HG02642 (cell line): ENCODE results near the gene PRELID2.
"Not testable (repeated sequence)": the region's sequence is repeated elsewhere in the genome, so short reads cannot be mapped to it uniquely, and the experiment has no call there.

ENCODE experiments used
- ATAC-seq: cut with Tn5 transposase; IDR thresholded peaks from one replicate; pipeline ENCODE4 v1.9.1; 2021; ENCODE audit warnings: mild to moderate bottlenecking; ENCODE audit not compliant: unreplicated experiment, poor library complexity

PRELID2 gene

DNA sequence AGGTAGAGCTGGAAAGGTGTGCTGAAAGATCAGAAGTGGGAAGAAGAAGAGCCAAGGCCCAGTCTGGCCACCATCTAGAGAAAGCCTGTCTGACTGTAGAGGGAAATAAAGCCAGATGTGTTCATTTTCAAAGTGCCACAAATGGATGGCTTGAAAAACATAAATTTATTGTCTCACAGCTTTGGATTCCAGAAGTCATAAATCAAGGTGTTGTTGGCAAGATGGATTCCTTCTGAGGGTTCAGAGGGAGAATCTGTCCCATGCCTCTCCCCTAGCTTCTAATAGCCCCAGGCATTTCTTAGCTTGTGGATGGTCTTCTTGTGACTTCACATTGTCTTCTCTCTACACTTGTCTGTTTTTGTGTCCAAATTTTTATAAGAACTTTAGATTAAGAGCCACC, 6.2 kb upstream of the PRELID2 start:
- no peak for ATAC-seq

DNA sequence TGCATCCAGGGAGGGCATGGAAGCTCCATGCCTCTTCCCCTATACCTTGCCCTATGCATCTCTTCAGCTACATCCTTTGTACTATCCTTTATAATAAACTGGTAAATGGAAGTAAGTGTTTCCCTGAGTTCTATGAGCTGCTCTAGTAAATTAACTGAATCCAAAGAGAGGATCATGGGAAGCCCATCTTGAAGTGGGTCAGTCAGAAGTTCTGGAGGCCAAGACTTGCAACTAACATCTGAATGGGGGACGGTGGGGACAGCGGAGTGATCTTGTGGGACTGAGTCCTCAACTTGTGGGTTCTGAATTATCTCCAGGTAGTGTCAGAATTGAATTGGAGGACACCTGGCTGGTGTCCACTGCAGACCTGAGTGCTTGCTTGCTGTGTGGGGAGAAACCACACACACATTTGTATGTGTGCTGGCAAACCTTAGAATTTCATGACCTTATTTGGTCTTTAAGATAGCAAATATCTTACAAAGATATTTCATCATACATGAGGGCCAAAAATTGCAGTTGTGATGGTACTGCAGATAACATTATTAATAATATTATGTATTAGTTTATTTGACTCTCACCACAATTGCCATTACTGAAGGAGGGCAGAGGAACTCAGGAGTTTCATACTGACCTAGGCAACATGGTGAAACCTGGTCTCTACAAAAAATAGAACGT, 5.5 kb upstream of the PRELID2 start:
- no peak for ATAC-seq

DNA sequence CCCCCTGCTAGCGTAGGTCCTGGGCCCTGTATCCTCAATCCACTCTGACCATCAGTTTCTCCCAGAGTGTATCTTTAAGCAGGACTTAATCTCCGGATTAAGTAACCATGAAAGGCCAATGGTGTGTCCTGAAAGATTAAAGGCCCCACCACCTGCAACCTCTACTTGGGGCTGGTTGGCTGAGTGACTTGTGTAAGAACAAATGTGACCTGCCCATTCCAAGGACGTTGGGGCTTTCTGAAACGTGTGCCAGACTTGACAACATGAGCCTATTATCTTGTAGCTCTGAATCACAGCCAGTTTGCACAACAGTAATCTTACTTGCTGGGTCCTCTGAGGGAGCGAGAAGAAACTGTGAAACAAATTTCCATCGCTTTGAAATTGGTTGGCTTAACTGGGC, 3.1 kb upstream of the PRELID2 start:
- ATAC-seq, result no peak

DNA sequence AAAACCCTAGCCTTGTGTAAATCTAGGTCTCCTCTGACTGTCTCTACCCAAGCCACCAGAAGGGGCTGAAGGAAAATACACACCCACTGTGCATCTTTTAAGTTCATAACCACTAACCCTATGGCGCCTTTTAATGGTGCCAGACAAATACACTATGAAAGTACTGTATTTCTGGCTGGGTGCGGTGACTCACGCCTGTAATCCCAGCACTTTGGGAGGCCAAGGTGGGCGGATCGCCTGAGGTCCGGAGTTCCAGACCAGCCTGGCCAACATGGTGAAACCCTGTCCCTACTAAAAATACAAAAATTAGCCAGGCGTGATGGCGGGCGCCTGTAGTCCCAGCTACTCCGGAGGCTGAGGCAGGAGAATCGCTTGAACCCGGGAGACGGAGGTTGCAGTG, 1.1 kb upstream of the PRELID2 start:
- not testable (repeated sequence) for ATAC-seq

DNA sequence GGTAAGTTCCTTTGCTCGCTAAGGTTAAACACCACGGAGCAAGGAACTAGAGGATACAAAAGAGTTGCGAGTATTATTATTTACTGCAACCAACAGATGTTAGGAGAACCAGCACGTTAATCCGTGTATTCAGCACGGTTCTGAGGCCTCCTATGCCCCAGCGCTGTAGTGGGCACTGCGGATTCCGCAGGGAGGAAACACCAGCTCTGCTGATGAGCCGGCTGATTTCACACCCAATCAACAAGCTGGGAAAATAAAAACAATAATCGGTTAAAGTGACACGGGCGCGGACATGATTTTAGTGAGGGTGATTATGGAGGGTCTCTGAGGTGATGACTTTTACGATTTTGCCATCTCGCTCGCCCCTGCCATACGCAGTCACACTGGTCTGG, 702 bp upstream of the PRELID2 start:
- peak; percentile 6 for ATAC-seq

DNA sequence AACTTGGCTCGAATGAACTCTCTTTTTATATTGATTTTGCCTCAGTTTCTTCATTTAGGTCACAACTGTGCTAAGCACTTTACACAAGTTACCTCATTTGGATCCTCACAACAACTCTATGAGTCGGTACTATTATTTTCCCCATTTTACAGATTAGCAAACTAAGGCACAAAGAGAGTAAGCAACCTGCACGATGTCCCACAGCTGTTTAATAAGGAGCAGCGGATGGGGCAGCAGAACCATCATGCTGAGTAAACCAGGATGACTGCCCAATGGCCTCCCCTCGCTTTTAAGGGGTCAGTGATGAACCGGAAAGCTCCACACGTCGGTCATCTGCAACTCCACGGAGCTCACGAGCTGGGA, 607 bp downstream of the PRELID2 start:
- ATAC-seq, result no peak

DNA sequence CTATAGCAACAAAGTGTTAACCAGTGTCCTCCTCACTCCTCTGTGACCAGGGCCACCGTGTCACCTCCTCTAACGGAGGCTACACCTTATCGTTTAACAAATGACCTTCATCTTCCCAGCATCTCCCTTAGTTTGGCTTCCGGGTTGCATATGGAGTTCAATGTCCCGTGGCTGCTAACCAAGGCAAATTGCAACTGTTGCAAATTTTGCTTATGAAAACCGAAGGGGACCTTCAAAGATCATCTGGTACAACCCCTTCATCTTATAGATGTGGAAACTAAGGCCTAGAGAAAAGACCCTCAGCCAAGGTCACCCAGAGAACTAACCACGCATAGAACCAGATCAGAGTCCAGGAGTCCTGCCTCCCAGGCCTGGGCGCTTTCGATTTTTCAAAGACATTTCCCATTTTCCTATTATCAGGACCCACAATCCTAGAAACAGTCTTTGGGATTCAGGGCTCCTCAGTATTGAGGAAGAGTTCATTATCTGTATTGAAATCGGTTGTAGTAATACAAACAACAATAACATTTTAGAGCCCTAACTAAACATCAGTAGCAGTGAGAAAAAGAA, 1.4 kb downstream of the PRELID2 start:
- no peak for ATAC-seq

DNA sequence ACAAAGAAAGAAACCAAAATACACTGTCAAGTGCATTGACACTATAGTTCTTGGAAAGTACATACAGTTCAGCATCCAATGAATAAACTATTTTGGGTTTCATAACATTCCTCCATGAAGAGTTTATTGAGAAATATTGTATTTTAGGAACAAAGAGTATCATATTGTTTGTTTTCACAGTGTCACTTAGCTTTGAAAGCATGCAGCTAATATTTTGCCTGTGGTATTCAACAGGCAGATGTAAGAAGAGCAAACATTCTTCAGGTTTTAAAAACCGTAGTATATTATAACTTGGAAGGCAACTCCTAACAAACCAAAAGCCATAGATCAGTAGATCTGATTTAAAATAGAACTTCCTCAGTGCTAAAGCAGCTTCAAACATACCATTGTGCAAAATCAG, 4.5 kb downstream of the PRELID2 start:
- no peak for ATAC-seq

DNA sequence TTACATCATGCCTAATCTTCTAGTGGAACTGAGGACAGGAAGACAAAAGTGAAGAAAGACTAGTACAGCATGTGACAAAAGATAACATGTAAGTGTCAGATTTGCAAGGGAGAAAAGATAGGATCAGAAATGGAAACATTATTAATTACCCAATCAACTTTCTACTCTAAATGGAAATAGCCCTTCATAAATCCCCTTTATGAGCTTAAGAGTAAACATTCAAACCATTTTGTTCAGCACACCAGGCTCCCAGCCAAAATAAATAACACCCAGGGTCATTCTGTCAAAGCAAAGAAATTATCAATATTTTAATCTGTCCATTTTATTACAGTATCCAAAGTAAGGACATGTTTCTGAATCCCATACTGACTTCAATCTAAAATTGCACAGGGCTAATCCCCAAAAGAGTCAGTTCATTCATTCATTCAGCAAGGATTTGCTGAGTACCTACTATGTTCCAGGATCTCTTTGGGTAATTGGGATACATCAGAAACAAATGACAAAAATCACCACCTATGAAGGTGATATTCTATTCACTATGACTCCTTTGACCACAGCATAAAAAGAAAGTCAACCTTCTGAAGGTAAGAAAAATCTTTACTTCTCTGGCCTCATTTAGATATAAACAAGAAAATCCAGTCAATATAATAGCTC, 5.3 kb downstream of the PRELID2 start:
- ATAC-seq, result no peak

DNA sequence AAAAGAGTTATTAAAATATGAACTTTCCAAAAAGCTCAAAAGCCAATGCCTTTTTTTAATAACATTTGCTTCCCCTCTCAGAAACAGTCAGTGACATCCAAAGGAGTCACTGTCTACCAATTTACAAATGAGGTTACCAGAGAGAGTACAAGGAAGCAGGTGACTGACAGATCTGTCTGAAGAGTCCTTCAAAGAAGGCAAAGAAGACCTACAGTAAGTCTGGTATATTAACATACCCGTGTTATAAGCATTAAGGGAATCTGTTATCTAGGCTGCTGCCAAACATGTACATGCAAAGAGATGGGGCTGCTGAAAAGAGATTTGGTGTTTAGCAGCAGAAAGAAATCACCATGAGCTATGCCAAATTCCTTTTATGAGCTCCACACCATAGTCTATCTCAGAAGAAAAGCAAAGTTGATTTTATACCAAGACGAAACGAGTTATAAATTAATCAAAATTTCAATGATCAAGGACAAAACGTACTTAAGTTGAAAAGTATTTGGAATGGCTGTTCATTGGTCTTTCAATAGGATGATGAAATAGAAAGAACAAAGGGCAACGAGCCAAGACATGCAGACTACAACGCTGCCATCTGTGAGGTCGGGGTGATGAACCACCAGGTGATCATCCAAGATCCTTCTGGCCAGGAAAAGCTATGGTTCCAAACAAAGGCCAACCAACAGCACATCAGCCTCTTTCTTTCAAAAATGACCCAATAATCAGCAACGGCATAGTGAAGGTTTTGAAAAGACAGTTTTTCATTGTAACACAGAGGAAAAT, 8.1 kb downstream of the PRELID2 start:
- no peak for ATAC-seq

DNA sequence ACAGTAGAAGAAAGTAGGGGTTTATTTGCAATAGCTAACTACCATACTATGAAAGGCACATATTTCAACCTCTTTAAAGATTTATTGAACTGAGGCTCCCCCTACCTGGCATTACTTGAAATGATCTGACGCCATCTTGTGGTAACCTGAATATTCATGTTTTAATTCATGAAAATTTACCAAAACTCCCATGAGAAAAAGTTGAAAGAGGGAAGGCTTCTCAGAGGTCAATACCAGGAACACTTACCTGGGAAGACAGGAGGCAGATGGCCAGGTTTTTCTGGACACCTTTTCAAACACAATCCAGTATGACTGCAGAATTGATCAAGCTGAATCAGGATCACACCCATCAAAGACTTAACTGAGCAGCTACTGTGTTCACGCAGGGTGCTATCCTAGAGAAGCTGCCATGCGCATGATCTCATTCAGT, 9.4 kb downstream of the PRELID2 start:
- ATAC-seq, result peak; percentile 59

DNA sequence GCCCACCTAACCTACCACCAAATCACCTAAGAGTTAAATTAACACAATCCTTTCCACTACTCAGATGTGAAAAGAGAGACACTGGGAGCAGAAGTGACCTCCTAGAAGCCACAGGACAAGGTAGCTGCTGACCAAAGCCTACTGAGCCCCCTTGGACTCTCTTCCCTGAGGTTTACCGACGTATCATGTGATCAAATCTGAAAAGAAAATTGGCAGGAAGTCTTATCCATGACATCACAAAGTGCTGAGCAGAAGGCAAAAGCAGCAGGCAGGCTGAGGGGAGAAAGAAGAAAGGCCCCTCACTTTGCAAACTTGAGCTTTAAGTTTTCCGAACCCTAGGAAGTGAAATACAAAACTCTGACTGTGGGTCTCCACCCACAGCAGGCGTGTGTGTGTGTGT, 11.1 kb downstream of the PRELID2 start:
- ATAC-seq, result no peak

DNA sequence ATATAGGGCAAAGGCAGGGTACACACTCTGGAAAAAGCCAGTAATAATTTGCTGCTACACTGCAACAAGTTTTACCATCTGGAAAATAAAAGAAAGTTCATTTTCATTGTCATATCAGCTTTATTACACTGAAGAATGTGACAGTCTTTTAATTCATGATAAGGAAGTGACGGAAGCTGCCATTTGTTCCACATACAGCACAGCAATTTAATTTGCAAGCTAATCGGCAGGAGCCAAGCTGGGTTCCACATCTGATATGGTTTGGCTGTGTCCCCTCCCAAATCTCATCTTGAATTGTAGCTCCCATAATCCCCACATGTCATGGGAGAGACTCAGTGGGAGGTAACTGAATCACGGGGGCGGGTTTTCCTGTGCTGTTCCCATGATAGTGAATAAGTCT, 16.5 kb downstream of the PRELID2 start:
- ATAC-seq, result no peak

DNA sequence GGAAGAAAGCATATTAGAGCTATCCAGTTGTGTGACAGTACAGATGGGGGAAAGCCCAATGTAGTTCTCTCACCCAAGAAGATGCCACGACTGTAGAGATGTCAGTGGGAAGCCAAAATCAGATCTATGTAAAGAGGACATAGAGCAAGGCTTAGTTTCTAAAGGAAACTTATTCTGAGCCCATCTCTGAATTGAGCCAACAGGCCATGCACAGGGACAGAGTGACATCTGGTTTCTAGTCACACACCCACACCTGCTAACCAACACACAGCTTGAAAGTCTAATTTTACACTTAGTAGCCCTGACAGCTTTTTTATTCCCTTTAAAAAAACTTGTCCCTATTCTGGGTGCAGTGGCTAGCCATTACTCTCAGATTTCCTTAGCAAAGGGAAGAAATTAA, 22.3 kb downstream of the PRELID2 start:
- no peak for ATAC-seq

DNA sequence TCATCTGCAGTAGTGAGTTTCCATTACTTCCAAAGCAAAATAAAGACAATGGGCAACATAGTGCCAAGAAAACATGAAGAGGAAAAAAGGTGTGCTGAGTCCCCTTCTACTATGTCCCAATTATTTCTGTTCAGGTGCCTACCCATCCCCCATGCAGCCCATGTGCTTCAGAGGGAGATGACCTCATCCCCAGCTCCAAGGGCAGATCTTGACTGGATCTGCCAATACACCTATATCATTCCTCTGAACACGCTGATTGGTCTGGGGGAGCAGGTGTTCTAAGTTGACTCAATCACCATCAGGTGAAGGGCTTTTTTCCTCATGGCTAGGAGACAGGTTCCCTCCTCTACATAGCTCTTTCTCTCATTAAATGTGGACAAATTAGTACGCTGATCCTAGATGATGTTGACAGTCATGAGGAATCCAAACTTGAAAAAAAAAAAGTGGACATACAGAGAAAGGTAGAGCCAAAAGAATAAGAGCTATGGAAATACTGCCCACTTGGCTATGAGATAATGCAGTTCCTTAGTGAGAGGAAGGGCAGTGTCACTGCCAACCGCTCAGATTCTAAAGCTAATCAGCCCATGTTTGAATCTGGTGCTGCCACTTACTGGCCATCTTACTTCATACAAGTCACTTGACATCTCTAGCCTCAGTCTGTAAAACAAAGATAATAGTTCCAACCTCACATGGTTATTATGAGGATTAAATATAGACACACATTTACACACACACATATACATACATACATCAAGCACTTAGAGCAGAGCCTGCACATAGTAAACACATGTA, 23.1 kb downstream of the PRELID2 start:
- no peak for ATAC-seq

DNA sequence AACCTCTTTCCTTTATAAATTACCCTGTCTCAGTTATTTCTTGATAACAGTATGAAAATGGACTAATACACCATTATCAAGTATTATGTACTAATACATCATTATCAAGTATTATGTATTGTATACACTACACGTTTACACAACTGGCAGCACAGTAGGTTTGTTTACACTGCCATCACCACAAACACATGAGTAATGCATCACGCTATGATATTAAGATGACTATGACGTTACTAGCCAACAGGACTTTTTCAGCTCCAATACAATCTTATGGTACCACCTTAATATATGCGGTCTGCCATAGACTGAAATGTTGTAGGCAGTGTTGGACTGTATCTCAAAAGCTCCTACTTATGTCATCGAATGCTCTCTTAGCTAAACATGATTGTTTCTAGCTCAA, 28.2 kb downstream of the PRELID2 start:
- ATAC-seq, result no peak

DNA sequence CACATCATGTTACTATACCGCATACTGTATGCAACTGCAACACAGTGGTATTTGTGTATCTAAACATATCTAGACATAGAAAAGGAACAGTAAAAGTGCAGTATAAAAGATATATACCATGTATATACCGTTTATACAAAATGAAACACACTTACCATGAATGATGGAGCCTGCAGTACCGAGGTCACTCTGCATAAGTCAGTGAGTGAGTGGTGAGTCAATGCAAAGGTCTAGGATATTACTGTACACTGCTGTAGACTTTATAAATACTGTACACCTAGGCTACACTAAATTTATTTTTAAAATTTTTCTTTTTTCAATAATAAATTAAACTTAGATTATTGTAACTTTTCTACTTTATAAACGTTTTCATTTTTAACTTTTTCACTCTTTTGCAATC, 29.3 kb downstream of the PRELID2 start:
- no peak for ATAC-seq

DNA sequence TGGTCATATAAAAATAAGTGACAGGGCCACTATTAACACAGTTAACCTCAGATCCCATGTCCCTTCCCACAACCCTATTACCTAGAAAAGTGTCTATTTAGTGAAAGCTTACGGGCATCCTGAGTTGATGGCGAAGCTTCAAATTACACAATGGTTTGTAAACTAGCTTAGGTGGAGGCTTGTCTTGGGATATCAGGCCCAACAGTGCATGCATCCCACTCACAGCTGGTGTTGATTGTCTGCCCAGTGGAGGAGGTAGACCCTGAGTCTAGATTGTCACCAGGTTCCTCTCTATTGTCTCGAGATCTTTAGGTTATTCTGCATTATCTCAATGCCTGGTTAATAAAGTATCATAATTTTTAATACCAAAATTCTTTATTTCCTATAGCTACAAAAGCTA, 30.4 kb downstream of the PRELID2 start:
- ATAC-seq, result no peak

DNA sequence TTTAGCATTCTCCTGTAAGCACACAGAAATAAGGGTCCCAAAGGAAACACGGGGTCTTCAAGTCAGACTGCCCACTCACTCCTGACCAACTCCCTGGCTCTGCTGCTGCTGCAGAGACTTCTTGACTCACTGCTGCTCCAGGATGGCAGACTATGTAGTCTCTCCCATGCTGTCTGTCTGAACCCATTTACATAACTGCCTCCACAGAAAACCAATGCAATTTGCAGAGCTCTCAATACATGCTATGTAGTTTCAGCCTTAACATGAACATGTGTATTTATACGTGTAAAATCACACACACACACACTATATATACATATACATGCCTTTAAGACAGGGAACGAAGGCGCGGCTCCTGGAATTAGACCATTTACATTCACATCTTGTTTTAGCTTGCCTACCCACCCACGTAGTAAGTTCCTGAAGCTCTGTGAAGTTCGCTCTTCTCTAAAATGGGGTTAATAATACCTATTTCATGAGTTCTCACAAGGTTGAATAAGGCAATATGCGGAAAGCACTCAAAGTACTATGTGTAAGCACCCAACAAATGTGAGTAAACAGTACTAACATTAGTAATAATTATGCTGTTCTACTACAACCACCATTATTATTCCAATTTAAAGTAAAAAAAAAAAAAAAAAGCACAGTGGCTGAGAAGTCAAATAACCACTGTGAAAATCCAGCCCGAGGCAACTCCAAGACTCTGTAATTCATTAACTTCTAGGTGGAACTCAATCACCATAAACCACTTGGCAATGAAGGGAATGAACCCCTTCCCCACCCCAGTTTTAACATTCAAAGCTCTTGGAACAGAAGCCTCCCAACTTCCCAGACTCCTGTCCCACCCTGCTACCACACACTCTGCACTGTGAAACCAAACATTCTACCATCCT, 31.8 kb downstream of the PRELID2 start:
- ATAC-seq, result no peak

DNA sequence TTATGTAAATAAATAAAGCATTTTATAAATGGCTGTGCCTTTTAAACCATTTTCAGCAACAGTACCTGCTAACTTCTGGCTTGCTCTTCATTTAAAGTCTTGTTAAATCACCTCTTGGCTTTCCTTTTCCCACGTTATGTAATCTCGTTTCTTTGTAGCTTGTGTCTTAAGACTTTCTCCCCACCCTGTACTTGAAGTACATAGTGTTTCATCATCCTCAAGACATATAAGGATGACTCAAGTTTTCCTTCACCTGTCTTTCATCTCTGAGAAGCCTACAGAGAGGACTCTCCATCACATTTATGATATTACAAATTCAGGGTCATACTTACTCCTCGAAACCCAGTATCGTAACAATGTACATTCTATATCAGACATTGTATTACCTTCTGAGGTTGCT, 33.9 kb downstream of the PRELID2 start:
- no peak for ATAC-seq
